ENCODE data around the gene P4HA1.

The P4HA1 gene

GRCh38 chr10:73093922-73094850, 2.5 kb downstream of the P4HA1 start:
- DNase-seq (ENCODE audit: low read depth), result no peak

- DNase-seq (ENCODE audit: low read depth), result no peak
Measured at GRCh38 chr10:73092830-73093229, 3.8 kb downstream of the P4HA1 start.

GRCh38 chr10:73088304-73088703, 8.4 kb downstream of the P4HA1 start:
- DNase-seq (ENCODE audit: low read depth), result no peak

- no peak for DNase-seq (ENCODE audit: low read depth)
Measured at GRCh38 chr10:73086816-73087215, 9.8 kb downstream of the P4HA1 start.

- DNase-seq (ENCODE audit: low read depth), result no peak
Measured at GRCh38 chr10:73084209-73084608, 12.5 kb downstream of the P4HA1 start.

- DNase-seq (ENCODE audit: low read depth), result no peak
Measured at GRCh38 chr10:73083221-73083620, 13.4 kb downstream of the P4HA1 start.

GRCh38 chr10:73079779-73080541, 16.7 kb downstream of the P4HA1 start:
- no peak for DNase-seq (ENCODE audit: low read depth)

GRCh38 chr10:73076360-73077183, 20.1 kb downstream of the P4HA1 start:
- DNase-seq (ENCODE audit: low read depth), result no peak

GRCh38 chr10:73075829-73076228, 20.8 kb downstream of the P4HA1 start:
- DNase-seq (ENCODE audit: low read depth), result no peak

GRCh38 chr10:73073627-73074026, 23.0 kb downstream of the P4HA1 start:
- no peak for DNase-seq (ENCODE audit: low read depth)

- no peak for DNase-seq (ENCODE audit: low read depth)
Measured at GRCh38 chr10:73065441-73065840, 31.2 kb downstream of the P4HA1 start.

GRCh38 chr10:73061743-73062142, 34.9 kb downstream of the P4HA1 start:
- DNase-seq (ENCODE audit: low read depth), result no peak

GRCh38 chr10:73060738-73061635, 35.7 kb downstream of the P4HA1 start:
- DNase-seq (ENCODE audit: low read depth), result no peak

GRCh38 chr10:73060173-73060572, 36.5 kb downstream of the P4HA1 start:
- DNase-seq (ENCODE audit: low read depth), result no peak

- DNase-seq (ENCODE audit: low read depth), result no peak
Measured at GRCh38 chr10:73058057-73058591, 38.5 kb downstream of the P4HA1 start.

- no peak for DNase-seq (ENCODE audit: low read depth)
Measured at GRCh38 chr10:73054286-73054685, 42.4 kb downstream of the P4HA1 start.

GRCh38 chr10:73053275-73053674, 43.4 kb downstream of the P4HA1 start:
- no peak for DNase-seq (ENCODE audit: low read depth)

GRCh38 chr10:73044378-73045285, 52.0 kb downstream of the P4HA1 start:
- DNase-seq (ENCODE audit: low read depth), result no peak

GRCh38 chr10:73043766-73044377, 52.8 kb downstream of the P4HA1 start:
- DNase-seq (ENCODE audit: low read depth), result no peak

Data from stimulated activated CD8-positive, alpha-beta memory T cell treated with anti-CD3 and anti-CD28 coated beads, Interleukin-12 subunit alpha, Interleukin-12 subunit beta, amount 100 ng/mL, for 4 hours (primary cell).